ENCODE results near the gene SLX4.

The SLX4 gene

DNA sequence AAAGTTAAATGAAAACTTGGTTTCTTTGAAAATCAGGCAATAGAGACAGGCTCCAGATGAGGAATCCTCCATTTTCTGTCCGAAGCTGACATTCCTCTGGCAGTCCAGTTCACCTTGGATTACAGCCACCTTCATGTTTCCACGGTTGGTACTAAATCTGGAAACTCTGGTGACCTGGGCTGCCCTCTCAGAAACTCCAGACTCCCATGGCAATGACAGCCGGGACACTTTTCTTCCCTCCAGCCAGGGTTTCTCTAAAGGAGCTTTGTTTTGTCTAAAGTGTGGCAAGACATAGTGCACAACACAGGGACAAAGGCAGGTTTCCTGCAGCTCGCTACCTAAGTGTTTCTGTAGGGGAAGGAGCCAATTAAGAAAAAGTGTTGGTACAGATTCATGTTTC, 74.6 kb downstream of the SLX4 start:
- no peaks in the 10 kb centered on the region for H3K27me3 ChIP-seq (replicated peaks; ENCODE audit: control insufficient read depth, insufficient read depth, low read length)
- H3K36me3 ChIP-seq (ENCODE audit: control insufficient read depth, insufficient read depth, low read length): peaks cover 7% of the 10 kb centered on the region
- no peak overlapping the region for H3K4me3 ChIP-seq (replicated peaks; ENCODE audit: low read depth, low read length)
- TF ChIP-seq, protein P1, sequence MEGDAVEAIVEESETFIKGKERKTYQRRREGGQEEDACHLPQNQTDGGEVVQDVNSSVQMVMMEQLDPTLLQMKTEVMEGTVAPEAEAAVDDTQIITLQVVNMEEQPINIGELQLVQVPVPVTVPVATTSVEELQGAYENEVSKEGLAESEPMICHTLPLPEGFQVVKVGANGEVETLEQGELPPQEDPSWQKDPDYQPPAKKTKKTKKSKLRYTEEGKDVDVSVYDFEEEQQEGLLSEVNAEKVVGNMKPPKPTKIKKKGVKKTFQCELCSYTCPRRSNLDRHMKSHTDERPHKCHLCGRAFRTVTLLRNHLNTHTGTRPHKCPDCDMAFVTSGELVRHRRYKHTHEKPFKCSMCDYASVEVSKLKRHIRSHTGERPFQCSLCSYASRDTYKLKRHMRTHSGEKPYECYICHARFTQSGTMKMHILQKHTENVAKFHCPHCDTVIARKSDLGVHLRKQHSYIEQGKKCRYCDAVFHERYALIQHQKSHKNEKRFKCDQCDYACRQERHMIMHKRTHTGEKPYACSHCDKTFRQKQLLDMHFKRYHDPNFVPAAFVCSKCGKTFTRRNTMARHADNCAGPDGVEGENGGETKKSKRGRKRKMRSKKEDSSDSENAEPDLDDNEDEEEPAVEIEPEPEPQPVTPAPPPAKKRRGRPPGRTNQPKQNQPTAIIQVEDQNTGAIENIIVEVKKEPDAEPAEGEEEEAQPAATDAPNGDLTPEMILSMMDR (IDR thresholded peaks at IDR 0.05; ENCODE audit: insufficient read depth, low read length, poor library complexity, severe bottlenecking): no peak
- no peak for DNase-seq (ENCODE audit: extremely low read depth, insufficient read length)

GRCh38 chr16:3536271-3536731, 75.1 kb downstream of the SLX4 start:
- H3K36me3 ChIP-seq (ENCODE audit: control insufficient read depth, insufficient read depth, low read length): peaks cover 2% of the 10 kb centered on the region; the same call in 1 of the 2 replicates
- TF ChIP-seq, protein P1 (IDR thresholded peaks at IDR 0.05; ENCODE audit: insufficient read depth, low read length, poor library complexity, severe bottlenecking): no peak

GRCh38 chr16:3534126-3534525, 77.3 kb downstream of the SLX4 start:
- H3K36me3 ChIP-seq (ENCODE audit: control insufficient read depth, insufficient read depth, low read length): peaks cover 3% of the 10 kb centered on the region; the same call in 1 of the 2 replicates
- TF ChIP-seq, protein P1 (IDR thresholded peaks at IDR 0.05; ENCODE audit: insufficient read depth, low read length, poor library complexity, severe bottlenecking): no peak
- H3K4me3 ChIP-seq (replicated peaks; ENCODE audit: low read depth, low read length): no peak overlapping the region
- no peaks in the 10 kb centered on the region for H3K27me3 ChIP-seq (replicated peaks; ENCODE audit: control insufficient read depth, insufficient read depth, low read length)
- no peak for DNase-seq (ENCODE audit: extremely low read depth, insufficient read length)

More at GRCh38 chr16:3536271-3536731, 75.1 kb downstream of the SLX4 start:
- no peak for DNase-seq (ENCODE audit: extremely low read depth, insufficient read length)
- H3K27me3 ChIP-seq (replicated peaks; ENCODE audit: control insufficient read depth, insufficient read depth, low read length): no peaks in the 10 kb centered on the region
- H3K4me3 ChIP-seq (replicated peaks; ENCODE audit: low read depth, low read length): no peak overlapping the region

DNA sequence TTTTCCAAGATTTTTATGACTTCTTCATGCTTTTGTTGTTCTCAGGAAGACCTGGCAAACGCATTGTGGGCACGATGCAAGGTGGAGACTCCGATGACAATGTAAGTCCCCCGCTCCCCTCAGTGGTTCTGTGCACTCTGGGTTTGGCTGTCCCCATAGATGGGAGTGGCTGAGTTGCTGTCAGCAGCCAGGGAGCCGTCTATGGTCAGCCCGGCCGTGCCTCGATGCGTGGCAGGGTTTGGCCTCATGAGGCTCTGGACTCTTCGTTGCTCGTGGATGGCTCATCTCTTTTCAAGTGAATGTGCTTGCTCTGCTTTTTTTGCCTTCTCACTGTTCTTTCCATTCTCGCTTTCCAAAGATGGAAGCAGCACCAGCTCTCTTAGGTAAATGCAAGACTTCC, 78.7 kb downstream of the SLX4 start:
- no peak for DNase-seq (ENCODE audit: extremely low read depth, insufficient read length)
- peaks cover 3% of the 10 kb centered on the region for H3K36me3 ChIP-seq (ENCODE audit: control insufficient read depth, insufficient read depth, low read length)
- no peak overlapping the region for H3K4me3 ChIP-seq (replicated peaks; ENCODE audit: low read depth, low read length)
- no peaks in the 10 kb centered on the region for H3K27me3 ChIP-seq (replicated peaks; ENCODE audit: control insufficient read depth, insufficient read depth, low read length)
- TF ChIP-seq, protein P1 (IDR thresholded peaks at IDR 0.05; ENCODE audit: insufficient read depth, low read length, poor library complexity, severe bottlenecking): no peak

Measured in GM06990 (cell line).